ENCODE results near the gene ASZ1. TPM values are rescaled to one million over a fixed set of nuclear protein-coding genes. Genes with fewer than 3 reads are reported as not detected.

ASZ1 gene
- total and polyA plus RNA-seq, 2 donors (not counting 1 experiment from before 2014, with no cell fraction given), result not detected

DNA sequence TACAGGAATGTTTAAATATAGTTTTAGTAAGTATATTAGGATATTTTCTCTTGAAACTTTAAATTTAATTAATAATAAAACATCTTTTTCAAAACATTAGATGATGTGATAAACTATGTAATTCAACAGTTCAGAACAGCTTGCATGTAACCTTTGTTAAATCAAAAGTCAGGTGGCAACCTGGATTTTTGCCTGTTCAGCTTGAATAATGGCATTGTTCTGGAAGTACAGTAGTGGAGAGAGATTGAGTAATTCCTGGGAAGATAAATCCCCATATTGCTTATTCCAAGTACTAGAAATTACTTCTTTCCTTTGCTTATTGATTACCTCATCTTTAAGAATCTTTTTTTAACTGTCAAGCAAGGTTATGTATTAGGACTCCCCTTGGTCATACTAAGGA lies 32.4 kb upstream of the ASZ1 start:
- POLR2A ChIA-PET, result no interaction called here

GRCh38 chr7:117458977-117459583 lies 31.8 kb upstream of the ASZ1 start:
- Mint-ChIP-seq H3K4me3 (no peak overlapping the region), H3K27me3 (no peaks in the 10 kb centered on the region), H3K9me3 (ENCODE audit: insufficient read depth) (no peaks in the 10 kb centered on the region), H3K4me1 (no peaks in the 10 kb centered on the region), H3K27ac (no peak overlapping the region)
- Histone ChIP-seq H3K9me3 (ENCODE audit: control extremely low read depth in 1 of 3, control insufficient read depth in 2 of 3, insufficient read depth in 1 of 3, low read length in 2 of 3) (no peaks in the 10 kb centered on the region), H3K27ac (ENCODE audit: low read length in 2 of 2) (no peak overlapping the region), H2AFZ (ENCODE audit: insufficient read depth, low read depth, low read length, poor library complexity, severe bottlenecking) (no peak overlapping the region), H3K36me3 (replicated peaks in 1 of 2; ENCODE audit: control extremely low read depth in 1 of 2, control insufficient read depth in 1 of 2, extremely low read depth in 1 of 2, insufficient read depth in 2 of 2, low read length in 1 of 2) (no peaks in the 10 kb centered on the region), H3K4me3 (ENCODE audit: control extremely low read depth in 1 of 5, extremely low read depth in 1 of 5, insufficient read depth in 1 of 5, low read depth in 2 of 5, low read length in 4 of 5) (no peak overlapping the region), H3K27me3 (replicated peaks in 1 of 4; ENCODE audit: control extremely low read depth in 1 of 4, control insufficient read depth in 3 of 4, insufficient read depth in 4 of 4, low read length in 3 of 4) (no peaks in the 10 kb centered on the region), H3K9ac (ENCODE audit: low read length) (no peak overlapping the region), H4K20me1 (ENCODE audit: control insufficient read depth, insufficient read depth, low read length, poor library complexity, severe bottlenecking) (no peaks in the 10 kb centered on the region), H3K4me2 (replicated peaks; ENCODE audit: low read depth, low read length, poor library complexity, severe bottlenecking) (no peak overlapping the region), H3K4me1 (ENCODE audit: control insufficient read depth in 2 of 2, insufficient read depth in 2 of 2, low read length in 2 of 2) (no peaks in the 10 kb centered on the region), H3K79me2 (ENCODE audit: control insufficient read depth, insufficient read depth, low read length) (no peaks in the 10 kb centered on the region)
- CTCF ChIA-PET, result interaction anchor here (0.6 to 1.0 kb wide), 3 partner anchors 501 to 739 kb away, joined by 3 to 5 read pairs (median 4); no protein-coding TSS in a partner anchor
- DNase-seq (no peak), ATAC-seq (ENCODE audit: low read depth) (no peak)
- TF ChIP-seq, protein P1, sequence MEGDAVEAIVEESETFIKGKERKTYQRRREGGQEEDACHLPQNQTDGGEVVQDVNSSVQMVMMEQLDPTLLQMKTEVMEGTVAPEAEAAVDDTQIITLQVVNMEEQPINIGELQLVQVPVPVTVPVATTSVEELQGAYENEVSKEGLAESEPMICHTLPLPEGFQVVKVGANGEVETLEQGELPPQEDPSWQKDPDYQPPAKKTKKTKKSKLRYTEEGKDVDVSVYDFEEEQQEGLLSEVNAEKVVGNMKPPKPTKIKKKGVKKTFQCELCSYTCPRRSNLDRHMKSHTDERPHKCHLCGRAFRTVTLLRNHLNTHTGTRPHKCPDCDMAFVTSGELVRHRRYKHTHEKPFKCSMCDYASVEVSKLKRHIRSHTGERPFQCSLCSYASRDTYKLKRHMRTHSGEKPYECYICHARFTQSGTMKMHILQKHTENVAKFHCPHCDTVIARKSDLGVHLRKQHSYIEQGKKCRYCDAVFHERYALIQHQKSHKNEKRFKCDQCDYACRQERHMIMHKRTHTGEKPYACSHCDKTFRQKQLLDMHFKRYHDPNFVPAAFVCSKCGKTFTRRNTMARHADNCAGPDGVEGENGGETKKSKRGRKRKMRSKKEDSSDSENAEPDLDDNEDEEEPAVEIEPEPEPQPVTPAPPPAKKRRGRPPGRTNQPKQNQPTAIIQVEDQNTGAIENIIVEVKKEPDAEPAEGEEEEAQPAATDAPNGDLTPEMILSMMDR (IDR thresholded peaks at IDR 0.05), result peak; percentile 41
- TF ChIP-seq EZH2 (IDR thresholded peaks at IDR 0.05; ENCODE audit: borderline replicate concordance, insufficient read depth, low read depth, low read length, poor library complexity, severe bottlenecking), result no peak
- no CpG with 5 or more reads among the region's 3 CpGs for WGBS (ENCODE audit: insufficient coverage)
- POLR2A ChIA-PET, result no interaction called here
- intact Hi-C loops (cut with micrococcal nuclease), result no loop called here

More for the DNA sequence above, 32.4 kb upstream of the ASZ1 start:
- Histone ChIP-seq H3K4me2 (replicated peaks; ENCODE audit: low read depth, low read length, poor library complexity, severe bottlenecking) (no peak overlapping the region), H3K9me3 (ENCODE audit: control extremely low read depth in 1 of 3, control insufficient read depth in 2 of 3, insufficient read depth in 1 of 3, low read length in 2 of 3) (no peaks in the 10 kb centered on the region), H3K27ac (ENCODE audit: low read length in 2 of 2) (no peak overlapping the region), H3K9ac (ENCODE audit: low read length) (no peak overlapping the region), H2AFZ (ENCODE audit: insufficient read depth, low read depth, low read length, poor library complexity, severe bottlenecking) (no peak overlapping the region), H3K27me3 (replicated peaks in 1 of 4; ENCODE audit: control extremely low read depth in 1 of 4, control insufficient read depth in 3 of 4, insufficient read depth in 4 of 4, low read length in 3 of 4) (no peaks in the 10 kb centered on the region), H3K36me3 (replicated peaks in 1 of 2; ENCODE audit: control extremely low read depth in 1 of 2, control insufficient read depth in 1 of 2, extremely low read depth in 1 of 2, insufficient read depth in 2 of 2, low read length in 1 of 2) (no peaks in the 10 kb centered on the region), H3K4me1 (ENCODE audit: control insufficient read depth in 2 of 2, insufficient read depth in 2 of 2, low read length in 2 of 2) (no peaks in the 10 kb centered on the region), H4K20me1 (ENCODE audit: control insufficient read depth, insufficient read depth, low read length, poor library complexity, severe bottlenecking) (no peaks in the 10 kb centered on the region), H3K4me3 (ENCODE audit: control extremely low read depth in 1 of 5, extremely low read depth in 1 of 5, insufficient read depth in 1 of 5, low read depth in 2 of 5, low read length in 4 of 5) (no peak overlapping the region), H3K79me2 (ENCODE audit: control insufficient read depth, insufficient read depth, low read length) (no peaks in the 10 kb centered on the region)
- Mint-ChIP-seq H3K27me3 (no peaks in the 10 kb centered on the region), H3K27ac (no peak overlapping the region), H3K4me1 (no peaks in the 10 kb centered on the region), H3K4me3 (no peak overlapping the region), H3K9me3 (ENCODE audit: insufficient read depth) (no peaks in the 10 kb centered on the region)
- intact Hi-C loops (cut with micrococcal nuclease), result no loop called here
- CTCF ChIA-PET, result no interaction called here
- TF ChIP-seq EZH2 (IDR thresholded peaks at IDR 0.05; ENCODE audit: borderline replicate concordance, insufficient read depth, low read depth, low read length, poor library complexity, severe bottlenecking), result no peak
- TF ChIP-seq, protein P1 (IDR thresholded peaks at IDR 0.05), result no peak
- DNase-seq (no peak), ATAC-seq (ENCODE audit: low read depth) (no peak)

Measured in B cell (primary cell).